SKM-1 (cell line): ENCODE measurements around the gene SRPRA.

Source experiments
- DNase-seq: peaks from one replicate; lab custom pipeline; 2025; ENCODE audit not compliant: unreplicated experiment; lab: John Stamatoyannopoulos, UW

The SRPRA gene

GRCh38 chr11:126231725-126232459 is 36.8 kb downstream of the SRPRA start:
- DNase-seq: no peak

- DNase-seq: no peak
These were observed 38.7 kb downstream of the SRPRA start for GRCh38 chr11:126229858-126230540.

GRCh38 chr11:126226334-126227084 is 42.2 kb downstream of the SRPRA start:
- DNase-seq: no peak

GRCh38 chr11:126225295-126225665 is 43.4 kb downstream of the SRPRA start:
- DNase-seq: no peak

- DNase-seq: no peak
These were observed 43.9 kb downstream of the SRPRA start for GRCh38 chr11:126224647-126225294.

- no peak for DNase-seq
These were observed 49.1 kb downstream of the SRPRA start for GRCh38 chr11:126219547-126219946.

- no peak for DNase-seq
These were observed 51.2 kb downstream of the SRPRA start for GRCh38 chr11:126217491-126217890.

- no peak for DNase-seq
These were observed 52.0 kb downstream of the SRPRA start for GRCh38 chr11:126216526-126217305.

GRCh38 chr11:126214841-126215240 is 53.9 kb downstream of the SRPRA start:
- DNase-seq: no peak

GRCh38 chr11:126214441-126214840 is 54.3 kb downstream of the SRPRA start:
- peak; percentile 21 for DNase-seq
